ENCODE measurements around the gene FCHSD2.

DNA sequence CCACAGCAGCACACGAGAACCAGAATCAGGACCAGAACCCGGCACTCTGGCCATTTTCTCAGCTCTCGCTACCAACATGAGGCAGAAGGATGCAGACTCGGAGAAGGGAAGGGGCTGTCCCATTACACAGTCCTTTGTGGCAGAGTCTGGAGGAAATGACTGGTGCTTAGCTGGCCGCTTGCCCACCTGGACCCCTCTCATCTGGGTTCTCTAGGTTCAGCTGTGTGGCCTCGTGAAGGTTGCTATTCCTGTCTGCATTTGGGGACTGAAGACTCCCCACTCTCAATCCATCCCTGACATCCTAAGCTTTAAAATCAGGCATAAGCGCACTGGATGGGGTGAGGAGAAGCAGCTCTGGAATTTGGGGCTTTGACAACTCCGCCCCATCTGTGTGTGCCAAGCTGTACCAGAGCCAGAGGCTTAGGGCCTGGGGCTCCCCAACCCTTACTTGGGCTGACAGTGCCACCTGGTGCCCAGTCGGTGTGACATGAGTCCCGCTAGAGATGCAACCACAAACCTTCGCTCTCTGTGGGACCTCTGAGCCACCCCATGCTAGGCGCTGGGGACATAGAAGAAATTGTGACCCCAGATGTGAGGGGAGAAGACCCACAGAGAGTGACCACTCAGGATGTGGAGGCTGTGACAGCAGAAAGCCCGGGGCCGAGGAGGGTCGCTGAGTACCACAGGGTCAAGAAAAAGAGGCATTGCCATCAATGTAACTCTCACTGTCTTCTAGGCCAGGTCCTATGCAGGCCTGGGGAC lies 35.8 kb upstream of the FCHSD2 start:
- TF ChIP-seq POLR2A (IDR thresholded peaks at IDR 0.05) (no peak), POLR2AphosphoS5 (IDR thresholded peaks at IDR 0.05) (peak in 2 of 3 donors; percentile 75 to 84)
- TF ChIP-seq, protein P1, sequence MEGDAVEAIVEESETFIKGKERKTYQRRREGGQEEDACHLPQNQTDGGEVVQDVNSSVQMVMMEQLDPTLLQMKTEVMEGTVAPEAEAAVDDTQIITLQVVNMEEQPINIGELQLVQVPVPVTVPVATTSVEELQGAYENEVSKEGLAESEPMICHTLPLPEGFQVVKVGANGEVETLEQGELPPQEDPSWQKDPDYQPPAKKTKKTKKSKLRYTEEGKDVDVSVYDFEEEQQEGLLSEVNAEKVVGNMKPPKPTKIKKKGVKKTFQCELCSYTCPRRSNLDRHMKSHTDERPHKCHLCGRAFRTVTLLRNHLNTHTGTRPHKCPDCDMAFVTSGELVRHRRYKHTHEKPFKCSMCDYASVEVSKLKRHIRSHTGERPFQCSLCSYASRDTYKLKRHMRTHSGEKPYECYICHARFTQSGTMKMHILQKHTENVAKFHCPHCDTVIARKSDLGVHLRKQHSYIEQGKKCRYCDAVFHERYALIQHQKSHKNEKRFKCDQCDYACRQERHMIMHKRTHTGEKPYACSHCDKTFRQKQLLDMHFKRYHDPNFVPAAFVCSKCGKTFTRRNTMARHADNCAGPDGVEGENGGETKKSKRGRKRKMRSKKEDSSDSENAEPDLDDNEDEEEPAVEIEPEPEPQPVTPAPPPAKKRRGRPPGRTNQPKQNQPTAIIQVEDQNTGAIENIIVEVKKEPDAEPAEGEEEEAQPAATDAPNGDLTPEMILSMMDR (IDR thresholded peaks at IDR 0.05 in 8 of 11, conservative IDR thresholded peaks at IDR 0.05 in 3 of 11) = peak; percentile 67 to 97 (median 88)
